NCI-H1105 (cell line): ENCODE data around the gene CARD14.
"Not testable (repeated sequence)": the region's sequence is repeated elsewhere in the genome, so short reads cannot be mapped to it uniquely, and the experiment has no call there.

ENCODE experiments used
- DNase-seq: peaks from one replicate; lab custom pipeline; 2025; lab: John Stamatoyannopoulos, UW

CARD14 gene

DNA sequence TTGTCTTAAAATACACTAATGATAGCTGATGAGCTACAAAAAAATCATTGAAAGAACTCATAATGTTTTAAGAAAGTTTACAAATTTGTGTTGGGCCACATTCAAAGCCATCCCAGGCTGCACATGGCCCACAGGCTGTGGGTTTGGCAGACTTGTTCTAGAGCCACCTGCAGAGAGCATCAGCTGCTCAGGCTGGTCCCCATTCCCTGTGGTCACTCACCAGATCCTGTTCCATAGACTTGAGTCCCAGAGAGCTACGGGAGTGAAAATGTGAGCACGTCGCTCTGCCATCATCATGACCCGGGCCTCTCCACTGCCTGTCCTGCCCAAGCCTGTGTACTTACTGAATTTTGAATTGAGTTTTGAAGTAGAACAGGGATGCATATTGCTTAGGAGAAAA lies 57.3 kb downstream of the CARD14 start:
- DNase-seq = no peak

DNA sequence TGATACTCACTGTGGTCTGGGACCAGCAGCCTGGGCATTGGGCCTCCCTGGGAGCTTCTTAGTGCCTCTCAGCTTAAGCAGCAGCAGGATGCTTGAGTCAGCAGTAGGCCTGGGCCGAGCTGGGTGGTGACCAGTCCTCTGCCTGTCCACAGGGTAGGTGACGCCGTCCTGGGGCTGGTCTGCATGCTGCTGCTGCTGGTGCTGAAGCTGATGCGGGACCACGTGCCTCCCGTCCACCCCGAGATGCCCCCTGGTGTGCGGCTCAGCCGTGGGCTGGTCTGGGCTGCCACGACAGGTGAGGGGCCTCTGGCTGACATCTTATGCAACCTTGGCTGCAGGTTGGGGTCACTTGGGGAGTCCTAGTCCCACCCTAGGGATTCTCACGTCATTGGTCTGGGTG lies 57.8 kb downstream of the CARD14 start:
- DNase-seq = no peak

DNA sequence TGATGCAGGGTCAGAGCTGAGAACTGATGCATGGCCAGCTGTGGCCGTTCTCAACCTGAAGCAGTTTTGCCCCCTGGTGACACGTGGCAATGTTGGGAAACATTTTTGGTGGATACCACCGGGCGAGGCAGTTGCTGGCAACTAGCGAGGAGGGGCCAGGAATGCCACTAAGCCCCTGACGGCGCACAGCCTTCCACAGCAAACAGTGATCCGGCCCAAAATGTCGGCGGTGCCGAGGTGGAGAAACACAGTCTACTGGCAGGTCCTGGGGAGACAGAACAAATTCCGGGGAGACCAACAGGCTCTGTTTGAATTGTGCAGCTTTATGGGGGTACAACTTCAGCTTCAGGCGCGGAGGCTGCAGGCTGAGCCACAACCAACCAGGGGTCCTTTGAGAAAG lies 58.6 kb downstream of the CARD14 start:
- DNase-seq = no peak

DNA sequence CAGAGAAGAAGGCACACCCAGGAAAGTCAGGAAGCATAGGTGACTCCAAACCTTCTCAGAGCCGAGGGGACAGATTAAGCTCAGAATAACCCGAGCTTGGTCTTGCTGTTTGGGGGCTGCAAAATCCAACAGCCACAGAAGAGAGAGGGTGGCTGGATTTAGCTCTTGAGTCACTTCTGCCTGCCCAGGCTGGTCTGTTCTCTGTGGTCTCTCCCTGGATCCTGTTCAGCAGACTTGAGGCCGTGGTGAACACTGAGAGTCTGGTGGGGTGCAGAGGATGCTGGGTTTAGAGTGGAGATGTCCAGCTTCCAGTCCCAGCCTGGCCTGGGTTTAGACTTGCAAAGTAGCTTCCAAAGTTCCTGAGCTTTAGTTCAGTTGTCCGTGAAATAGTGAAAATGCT lies 59.2 kb downstream of the CARD14 start:
- no peak for DNase-seq

DNA sequence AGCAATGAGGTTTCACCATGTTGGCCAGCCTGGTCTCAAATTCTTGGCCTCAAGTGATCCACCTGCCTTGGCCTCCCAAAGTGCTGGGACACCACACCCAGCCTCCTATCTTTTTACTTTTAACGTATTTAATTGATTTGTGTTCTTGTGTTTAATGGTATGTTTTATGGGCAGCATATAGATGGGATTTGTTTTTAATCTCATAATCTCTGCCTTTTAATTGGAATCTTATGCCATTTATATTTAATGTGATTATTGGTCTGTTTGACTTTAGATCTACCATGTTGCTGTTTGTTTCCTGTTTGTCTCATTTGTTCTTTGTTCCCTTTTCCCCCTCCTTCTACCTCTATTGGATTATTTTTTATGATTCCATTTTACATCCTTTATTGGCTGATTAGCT lies 62.6 kb downstream of the CARD14 start:
- DNase-seq = no peak

DNA sequence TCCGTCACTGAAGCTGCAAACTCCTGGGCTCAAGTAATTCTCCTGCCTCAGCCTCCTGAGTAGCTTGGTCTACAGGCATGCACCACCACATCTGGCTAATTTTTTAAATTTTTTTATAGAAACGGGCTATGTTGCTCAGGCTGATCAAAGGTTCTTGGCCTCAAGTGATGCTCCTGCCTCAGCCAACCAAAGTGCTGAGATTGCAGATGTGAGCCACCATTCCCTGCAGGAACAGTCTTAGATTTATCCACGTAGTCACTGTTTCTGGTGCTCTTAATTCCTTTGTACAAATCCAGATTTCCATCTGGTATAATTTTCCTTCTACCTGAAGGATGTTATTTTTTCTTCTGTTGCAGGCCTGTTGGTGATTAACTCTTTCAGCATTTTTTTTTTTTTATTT lies 63.4 kb downstream of the CARD14 start:
- DNase-seq = no peak

DNA sequence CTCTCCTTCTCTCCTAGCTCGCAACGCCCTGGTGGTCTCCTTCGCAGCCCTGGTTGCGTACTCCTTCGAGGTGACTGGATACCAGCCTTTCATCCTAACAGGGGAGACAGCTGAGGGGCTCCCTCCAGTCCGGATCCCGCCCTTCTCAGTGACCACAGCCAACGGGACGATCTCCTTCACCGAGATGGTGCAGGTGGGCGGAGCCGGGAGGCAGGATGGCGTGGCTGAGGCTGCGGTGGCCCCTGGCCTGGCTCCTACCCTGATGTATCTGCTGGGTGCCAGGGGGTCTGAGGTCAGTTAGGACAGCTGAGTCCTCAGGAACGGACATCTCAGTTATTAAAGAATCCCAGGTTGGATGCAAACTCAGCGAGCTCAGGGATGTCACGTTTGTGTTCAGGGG lies 67.1 kb downstream of the CARD14 start:
- DNase-seq = no peak

DNA sequence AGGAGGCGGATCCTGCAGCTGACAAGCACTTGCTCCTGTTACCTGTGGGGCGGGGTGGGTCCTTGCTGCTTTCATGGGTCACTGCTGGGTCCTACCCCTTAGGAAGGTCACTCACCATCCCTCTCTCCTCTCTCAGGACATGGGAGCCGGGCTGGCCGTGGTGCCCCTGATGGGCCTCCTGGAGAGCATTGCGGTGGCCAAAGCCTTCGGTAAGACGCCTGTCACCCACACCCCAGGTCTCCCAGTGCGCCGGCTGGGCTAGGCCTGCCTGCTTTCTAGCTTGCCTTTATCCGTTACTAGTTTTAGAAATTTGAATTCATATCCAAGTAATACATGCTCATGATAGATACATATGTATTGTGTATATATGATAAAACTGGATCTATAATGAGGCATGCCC lies 67.6 kb downstream of the CARD14 start:
- no peak for DNase-seq

DNA sequence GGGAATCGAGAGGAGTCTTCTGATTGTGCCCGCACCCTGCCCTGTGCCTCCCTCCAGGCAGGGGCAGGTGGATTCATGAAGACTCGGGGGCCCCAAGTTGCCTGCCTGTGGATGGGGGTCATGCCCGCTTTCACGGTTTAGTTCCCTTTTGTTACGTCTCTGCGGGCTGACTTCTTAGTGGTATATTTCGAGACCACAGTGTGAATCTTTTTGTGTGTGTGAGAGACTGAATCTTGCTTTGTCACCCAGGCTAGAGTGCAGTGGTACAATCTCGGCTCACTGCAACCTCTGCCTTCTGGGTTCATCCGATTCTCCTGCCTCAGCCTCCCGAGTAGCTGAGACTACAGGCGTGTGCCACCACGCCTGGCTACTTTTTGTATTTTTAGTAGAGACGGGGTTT lies 72.7 kb downstream of the CARD14 start:
- DNase-seq = no peak

DNA sequence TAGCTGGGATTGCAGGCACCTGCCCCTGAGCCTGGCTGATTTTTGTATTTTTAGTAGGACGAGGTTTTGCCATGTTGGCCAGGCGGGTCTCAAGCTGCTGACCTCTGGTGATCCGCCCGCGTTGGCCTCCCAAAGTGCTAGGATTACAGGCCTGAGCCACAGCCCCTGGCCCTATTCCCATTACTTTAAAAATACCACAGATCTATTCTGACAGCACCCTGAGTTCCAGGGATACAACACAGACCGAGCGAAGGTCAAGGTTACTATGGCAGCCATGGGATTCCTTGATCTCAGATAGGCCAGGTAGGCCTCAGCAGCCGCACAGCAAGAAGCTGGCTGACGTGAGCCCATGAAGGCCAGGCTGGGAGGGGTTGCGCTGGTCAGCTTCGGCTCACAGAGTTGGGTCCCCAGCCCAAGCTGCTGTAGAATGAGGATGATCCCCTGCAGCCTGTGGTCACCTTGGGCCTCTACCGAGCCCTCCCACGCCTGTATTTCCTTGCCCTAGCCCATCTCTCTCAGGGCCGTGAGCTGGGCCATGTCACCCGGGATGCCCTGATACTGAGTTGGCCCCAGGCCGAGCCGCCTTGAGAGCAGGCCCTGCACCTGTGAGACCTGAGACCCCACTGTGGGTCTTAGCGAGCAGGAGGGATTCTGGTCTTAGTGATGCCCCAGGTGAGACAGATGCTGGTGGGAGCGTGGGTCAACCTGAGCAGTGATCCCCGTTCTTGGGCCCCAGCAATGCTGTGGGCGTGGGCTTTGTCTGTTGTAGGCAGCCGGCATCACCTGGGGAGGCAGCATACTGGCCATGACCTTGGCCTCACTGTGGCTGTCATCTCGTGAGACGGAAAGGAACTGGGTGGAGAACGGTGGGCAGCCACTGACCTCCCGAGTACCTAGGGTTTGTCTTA lies 74.0 kb downstream of the CARD14 start:
- DNase-seq = no peak

DNA sequence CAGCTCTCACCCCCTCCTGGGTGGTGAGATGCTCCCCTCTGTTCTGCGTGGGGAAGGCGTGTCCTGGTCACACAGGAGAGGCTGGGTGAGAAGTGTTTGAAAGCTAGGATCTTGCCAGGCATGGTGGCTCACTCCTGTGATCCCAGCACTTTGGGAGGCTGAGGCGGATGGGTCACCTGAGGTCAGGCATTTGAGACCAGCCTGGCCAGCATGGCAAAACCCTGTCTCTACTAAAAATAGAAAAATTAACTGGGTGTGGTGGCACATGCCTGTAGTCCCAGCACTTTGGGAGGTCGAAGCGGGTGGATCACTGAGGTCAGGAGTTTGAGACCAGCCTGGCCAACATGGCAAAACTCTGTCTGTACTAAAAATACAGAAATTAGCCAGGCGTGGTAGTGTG lies 74.6 kb downstream of the CARD14 start:
- not testable (repeated sequence) for DNase-seq

DNA sequence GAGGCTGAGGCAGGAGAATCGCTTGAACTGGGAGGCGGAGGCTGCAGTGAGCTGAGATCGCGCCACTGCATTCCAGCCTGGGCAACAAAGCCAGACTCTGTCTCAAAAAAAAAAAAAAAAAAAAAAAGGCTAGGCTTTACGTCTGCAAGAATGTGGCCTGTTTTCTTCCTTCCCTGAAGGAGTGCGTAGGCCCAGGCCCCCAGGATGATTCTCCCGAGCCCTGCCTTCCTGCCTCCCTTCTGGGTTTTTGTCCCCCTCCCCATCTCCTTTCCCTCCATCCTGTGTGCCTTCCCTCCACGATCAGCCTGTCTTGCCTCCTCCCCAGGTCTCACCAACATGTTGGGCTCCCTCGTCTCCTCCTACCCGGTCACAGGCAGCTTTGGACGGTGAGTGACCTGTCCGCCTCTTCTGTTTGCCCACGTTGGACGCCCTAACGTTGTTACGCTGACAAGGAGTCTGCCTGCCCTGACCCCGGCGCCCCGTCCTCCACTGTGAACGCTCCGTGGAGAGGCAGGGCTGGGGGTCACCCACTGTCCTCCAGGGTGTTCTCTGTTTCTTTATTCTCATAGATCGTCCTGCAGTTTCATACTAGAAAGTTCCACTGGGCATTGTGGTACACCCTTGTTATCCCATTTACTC lies 75.2 kb downstream of the CARD14 start:
- DNase-seq = no peak

DNA sequence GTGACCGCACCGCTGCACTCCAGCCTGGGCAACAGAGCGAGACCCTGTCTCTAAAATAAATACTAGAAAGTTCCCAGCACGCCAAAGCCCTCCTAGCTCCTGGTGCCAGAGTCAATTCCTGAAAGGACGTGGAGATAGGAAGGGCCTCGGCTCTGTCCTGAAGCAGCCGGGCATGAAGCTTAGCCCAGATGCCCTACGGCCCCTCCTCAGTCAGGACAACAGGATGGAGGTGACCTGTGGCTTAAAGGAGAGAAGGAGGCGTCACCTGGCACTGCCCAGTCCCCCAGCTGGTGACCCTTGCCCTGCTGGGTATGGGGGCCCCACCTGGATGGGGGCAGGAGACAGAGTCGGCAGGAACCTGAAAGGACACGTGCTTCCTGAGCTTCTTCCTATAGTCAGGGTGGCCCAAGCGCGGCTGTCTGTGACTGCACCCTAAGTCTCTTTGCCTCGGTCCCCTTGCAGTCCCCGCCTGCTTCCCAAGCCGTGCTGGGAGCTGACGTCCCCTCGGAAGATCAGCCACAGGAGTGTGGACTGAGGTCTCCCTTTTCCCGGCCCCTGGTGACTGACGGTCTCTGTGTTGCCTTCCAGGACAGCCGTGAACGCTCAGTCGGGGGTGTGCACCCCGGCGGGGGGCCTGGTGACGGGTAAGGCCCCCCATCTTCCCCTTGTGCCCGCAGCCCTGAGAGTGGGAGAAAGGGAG lies 75.9 kb downstream of the CARD14 start:
- no peak for DNase-seq

DNA sequence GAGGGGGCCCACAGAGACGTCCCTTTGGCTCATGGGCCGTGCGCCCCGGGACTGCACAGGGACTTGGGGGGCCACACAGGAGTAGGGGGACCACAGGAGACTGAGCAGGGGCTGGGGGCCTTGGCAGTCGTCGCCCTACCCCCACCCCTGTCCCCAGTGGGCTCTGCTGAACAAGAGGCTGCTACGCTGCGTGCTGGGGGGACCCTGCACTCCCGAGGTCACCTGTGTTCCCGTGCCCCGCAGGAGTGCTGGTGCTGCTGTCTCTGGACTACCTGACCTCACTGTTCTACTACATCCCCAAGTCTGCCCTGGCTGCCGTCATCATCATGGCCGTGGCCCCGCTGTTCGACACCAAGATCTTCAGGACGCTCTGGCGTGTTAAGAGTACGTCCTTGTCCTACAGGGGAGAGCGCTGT lies 76.4 kb downstream of the CARD14 start:
- no peak for DNase-seq

DNA sequence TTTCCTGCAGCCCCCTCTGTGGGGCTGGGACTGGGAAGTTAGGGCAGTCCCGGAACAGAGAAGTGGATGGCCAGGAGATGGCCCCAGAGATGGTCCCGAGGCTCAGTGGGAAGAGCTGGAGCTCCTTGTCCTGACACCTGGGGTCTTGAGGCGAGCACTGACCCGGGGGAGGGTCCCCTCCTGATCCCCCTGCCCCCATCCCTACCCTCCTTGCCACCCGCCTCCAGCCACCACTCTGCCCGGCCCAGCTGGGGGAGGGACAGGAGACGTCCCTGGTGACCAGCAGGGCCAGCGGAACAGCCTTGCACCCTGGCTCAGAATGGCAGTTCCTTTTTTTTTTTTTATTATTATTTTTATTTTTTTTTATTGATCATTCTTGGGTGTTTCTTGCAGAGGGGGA lies 76.9 kb downstream of the CARD14 start:
- no peak for DNase-seq

DNA sequence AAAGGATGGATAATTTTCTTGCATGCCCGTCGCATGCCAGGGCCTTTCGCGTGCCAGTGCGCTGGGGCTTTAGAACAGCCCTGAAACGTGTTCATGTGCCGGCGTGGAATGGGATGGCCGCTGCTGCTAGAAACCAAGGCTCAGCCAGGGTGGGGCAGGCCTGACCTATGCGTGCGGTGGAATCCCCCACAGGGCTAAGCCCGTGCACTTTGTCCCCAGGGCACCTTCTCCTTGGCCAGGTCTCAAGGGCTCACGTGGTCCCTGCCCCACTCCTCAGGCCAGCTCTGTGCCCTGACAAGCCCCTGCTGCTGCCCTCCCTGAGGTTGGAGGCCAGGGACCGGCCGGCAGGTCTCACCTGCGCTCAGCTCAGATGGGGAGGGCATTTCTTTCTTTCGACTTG lies 77.7 kb downstream of the CARD14 start:
- no peak for DNase-seq

DNA sequence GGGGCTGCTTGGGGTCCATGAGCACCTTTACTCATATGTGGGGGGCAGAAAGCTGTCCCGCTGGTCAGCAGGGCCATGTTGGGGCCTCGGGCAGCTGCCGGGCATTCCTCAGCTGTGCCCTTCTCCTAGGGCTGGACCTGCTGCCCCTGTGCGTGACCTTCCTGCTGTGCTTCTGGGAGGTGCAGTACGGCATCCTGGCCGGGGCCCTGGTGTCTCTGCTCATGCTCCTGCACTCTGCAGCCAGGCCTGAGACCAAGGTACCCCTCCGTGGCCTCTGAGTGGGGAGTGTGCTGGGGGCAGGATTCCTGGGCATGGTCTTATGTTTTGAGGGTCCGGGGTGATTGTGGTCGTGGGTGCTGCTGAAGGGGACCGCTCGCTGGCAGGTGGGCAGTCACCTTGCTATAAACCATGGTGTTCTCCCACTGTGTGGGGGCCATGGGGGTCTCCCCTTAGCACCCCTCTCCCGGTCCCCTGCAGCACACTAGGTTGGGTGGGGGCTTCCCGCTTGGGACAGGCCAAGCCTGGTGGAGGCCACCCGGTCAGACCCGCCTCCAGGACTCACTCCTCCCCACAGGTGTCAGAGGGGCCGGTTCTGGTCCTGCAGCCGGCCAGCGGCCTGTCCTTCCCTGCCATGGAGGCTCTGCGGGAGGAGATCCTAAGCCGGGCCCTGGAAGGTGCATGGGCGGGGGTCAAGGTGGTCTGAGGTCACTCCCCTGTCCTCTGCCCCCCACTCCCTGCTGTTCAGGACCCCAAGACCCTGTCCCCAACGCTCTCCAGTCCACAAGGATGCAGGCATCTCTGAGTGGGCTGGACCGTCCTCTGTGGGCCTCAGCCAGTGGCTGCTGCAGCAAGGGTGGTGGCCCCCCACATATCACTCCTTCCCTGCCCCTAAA lies 78.4 kb downstream of the CARD14 start:
- no peak for DNase-seq

DNA sequence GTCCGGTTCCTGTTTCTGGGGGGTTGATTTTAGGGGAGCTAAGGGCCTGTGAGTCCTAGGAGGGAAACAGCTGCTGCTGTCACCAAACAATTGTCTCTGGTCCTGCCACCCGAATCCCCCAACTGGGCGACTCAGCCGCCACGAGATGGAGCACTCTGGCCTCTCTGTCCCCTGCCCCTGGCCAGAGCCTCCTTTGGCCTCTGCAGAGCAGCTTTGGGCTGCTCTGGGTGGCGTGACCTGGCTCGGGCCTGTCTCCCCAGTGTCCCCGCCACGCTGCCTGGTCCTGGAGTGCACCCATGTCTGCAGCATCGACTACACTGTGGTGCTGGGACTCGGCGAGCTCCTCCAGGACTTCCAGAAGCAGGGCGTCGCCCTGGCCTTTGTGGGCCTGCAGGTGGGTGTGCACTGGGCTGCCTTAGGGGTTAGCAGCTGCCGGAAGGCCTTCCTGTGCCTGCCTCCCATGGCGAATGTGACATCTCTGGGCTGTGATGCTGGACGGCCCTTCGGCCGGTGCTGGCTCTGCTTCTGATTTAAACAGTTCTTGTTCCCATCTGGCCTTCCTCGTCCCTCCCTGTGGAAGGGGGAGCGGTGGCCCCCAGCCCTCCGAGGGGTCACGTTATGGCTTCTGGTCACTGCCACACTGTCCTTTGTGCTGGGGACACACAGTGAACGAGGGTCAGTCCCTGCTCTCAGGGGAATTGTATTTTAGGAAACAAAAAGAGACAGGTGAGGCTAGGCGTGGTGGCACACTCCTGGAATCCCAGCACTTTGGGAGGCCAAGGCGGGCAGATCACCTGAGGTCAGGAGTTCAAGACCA lies 79.3 kb downstream of the CARD14 start:
- no peak for DNase-seq

DNA sequence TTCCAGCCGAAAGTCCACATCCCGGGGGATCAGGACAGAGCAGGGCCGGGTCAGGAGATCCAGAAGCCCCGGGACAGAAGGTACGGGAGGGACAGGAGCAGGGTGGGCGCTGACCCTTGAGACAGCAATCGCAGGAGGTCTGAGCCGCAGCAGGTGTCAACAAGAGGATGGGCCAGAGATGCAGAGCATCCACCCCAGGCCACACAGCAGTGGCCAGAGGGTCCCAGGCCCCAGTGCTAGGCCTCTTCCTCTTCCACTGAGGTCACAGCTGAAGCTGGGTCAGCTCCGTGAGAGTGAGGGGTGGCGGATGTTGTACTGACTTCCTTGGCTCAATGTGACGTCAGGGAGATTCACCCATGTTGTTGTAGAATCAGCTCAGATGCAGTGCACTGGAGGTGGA lies 82.1 kb downstream of the CARD14 start:
- DNase-seq = no peak

DNA sequence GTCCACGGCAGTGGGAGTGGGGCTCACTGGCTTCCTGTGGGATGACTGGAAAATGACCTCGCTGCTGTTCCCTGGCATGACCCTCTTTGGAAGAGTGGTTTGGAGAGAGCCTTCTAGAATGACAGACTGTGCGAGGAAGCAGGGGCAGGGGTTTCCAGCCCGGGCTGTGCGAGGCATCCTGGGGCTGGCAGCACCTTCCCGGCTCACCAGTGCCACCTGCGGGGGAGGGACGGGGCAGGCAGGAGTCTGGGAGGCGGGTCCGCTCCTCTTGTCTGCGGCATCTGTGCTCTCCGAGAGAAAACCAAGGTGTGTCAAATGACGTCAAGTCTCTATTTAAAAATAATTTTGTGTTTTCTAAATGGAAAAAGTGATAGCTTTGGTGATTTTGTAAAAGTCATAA lies 83.0 kb downstream of the CARD14 start:
- DNase-seq = no peak
